HepG2 (cell line): Measurements from ENCODE around the gene UCP1. TPM values are rescaled to one million over a fixed set of nuclear protein-coding genes. Genes with fewer than 3 reads are reported as not detected.

ENCODE experiments used
- ATAC-seq: fragments of 200-7000 bp; cut with Tn5 transposase; 3 replicates; pipeline ENCODE4 v1.9.1; 2020; ENCODE audit warnings: mild to moderate bottlenecking, moderate library complexity
- BruUV-seq: library from RNA; stranded (reverse); fragments of 400-500 nt; replicated peaks from 2 replicates; lab custom pipeline; 2021; lab: Mats Ljungman, UMichigan
- CTCF ChIA-PET: fragments of 300-600 bp; formaldehyde crosslinking; extraction: SDS; loops from one replicate; lab custom pipeline; 2021; ENCODE audit warnings: low total read pairs, inconsistent platforms, low intra/inter-chr PET ratio; lab: Yijun Ruan, JAX
- POLR2A ChIA-PET: fragments of 350-600 bp; sonication (Branson Sonifier 250); formaldehyde crosslinking; loops from one replicate; lab custom pipeline; 2020; ENCODE audit warnings: antibody characterized with exemption, inconsistent platforms; lab: Yijun Ruan, JAX
- DNase-seq: peaks from one replicate; pipeline ENCODE4 v3.0.0-alpha.2; 2015; ENCODE audit warnings: low spot score
- FAIRE-seq: peaks from 3 replicates; lab custom pipeline; 2011; peaks lifted over from hg19 to GRCh38; lab: Jason Lieb, UNC
- H2AFZ ChIP-seq: one replicate; pipeline ENCODE4 v1.6.1; 2011; ENCODE audit warnings: low read length, inconsistent platforms
- H3K27ac ChIP-seq: fragments of 300-600 bp; 3 replicates; pipeline ENCODE4 v1.8.0; 2011; ENCODE audit warnings: mixed run types, mild to moderate bottlenecking, mixed read lengths, low read length, inconsistent platforms; ENCODE audit not compliant: insufficient read depth; ENCODE audit errors: extremely low read length
- H3K27me3 ChIP-seq, 2 experiments: fragments of 200-600 bp in 1 of 2; 2 replicates in 1 of 2; 3 replicates in 1 of 2; pipeline versions ENCODE4 v1.6.0 to v1.8.0; 2011; ENCODE audit warnings: low read length in 2 of 2, mild to moderate bottlenecking in 2 of 2, moderate library complexity in 2 of 2, inconsistent platforms in 1 of 2; ENCODE audit not compliant: insufficient read depth in 2 of 2, control insufficient read depth in 1 of 2
- H3K36me3 ChIP-seq, 2 experiments: fragments of 200-600 bp in 1 of 2; replicated peaks in 1 of 2; 2 replicates in 1 of 2; 3 replicates in 1 of 2; pipeline versions ENCODE4 v1.5.1 to v1.8.0; 2011; ENCODE audit warnings: low read length in 2 of 2, inconsistent platforms in 1 of 2; ENCODE audit not compliant: insufficient read depth in 2 of 2, control insufficient read depth in 1 of 2
- H3K4me1 ChIP-seq: 2 replicates; pipeline ENCODE4 v1.5.1; 2012; ENCODE audit warnings: low read length, inconsistent platforms; ENCODE audit not compliant: insufficient read depth
- H3K4me2 ChIP-seq: 2 replicates; pipeline ENCODE4 v1.6.0; 2011; ENCODE audit warnings: low read depth, low read length, inconsistent platforms
- H3K4me3 ChIP-seq, 3 experiments: fragments of 200-600 bp in 1 of 3; sonication (generic), shearing (Covaris generic) in 1 of 3; replicated peaks in 1 of 3; 2 replicates each; pipeline ENCODE4 v1.5.1; 2011 to 2016; ENCODE audit warnings: low read length in 3 of 3, inconsistent platforms in 2 of 3, low read depth in 2 of 3, mild to moderate bottlenecking in 2 of 3, control low read depth in 1 of 3, mixed read lengths in 1 of 3; ENCODE audit not compliant: insufficient read depth in 1 of 3
- H3K79me2 ChIP-seq: one replicate; pipeline ENCODE4 v1.6.1; 2011; ENCODE audit warnings: low read length, inconsistent platforms; ENCODE audit not compliant: insufficient read depth
- H3K9ac ChIP-seq: 2 replicates; pipeline ENCODE4 v1.6.0; 2011; ENCODE audit warnings: mild to moderate bottlenecking, low read depth, low read length, inconsistent platforms; ENCODE audit not compliant: insufficient read depth
- H3K9me3 ChIP-seq: 2 replicates; pipeline ENCODE4 v1.5.1; 2012; ENCODE audit warnings: mild to moderate bottlenecking, low read length
- H4K20me1 ChIP-seq: 2 replicates; pipeline ENCODE4 v1.6.0; 2011; ENCODE audit warnings: inconsistent platforms, mild to moderate bottlenecking, low read length, moderate library complexity; ENCODE audit not compliant: insufficient read depth
- BRCA1 ChIP-seq: sonication (generic); formaldehyde crosslinking; IDR thresholded peaks from 2 replicates; pipeline ENCODE4 v1.4.0; 2020; ENCODE audit warnings: missing genetic modification reagents
- FUBP1 ChIP-seq: sonication (generic); formaldehyde crosslinking; IDR thresholded peaks from 2 replicates; pipeline ENCODE4 v1.5.1; 2020; ENCODE audit warnings: missing genetic modification reagents, mild to moderate bottlenecking, borderline replicate concordance
- HNRNPH1 ChIP-seq: fragments of 200-400 bp; formaldehyde crosslinking; optimal IDR thresholded peaks from 2 replicates; pipeline ENCODE3; 2017; ENCODE audit warnings: mild to moderate bottlenecking, low read depth, low read length
- KLF15 ChIP-seq: sonication (generic); formaldehyde crosslinking; IDR thresholded peaks from 2 replicates; pipeline ENCODE4 v1.8.1; 2023; ENCODE audit warnings: borderline replicate concordance, mild to moderate bottlenecking, inconsistent platforms, missing genetic modification reagents, mixed read lengths
- MZF1 ChIP-seq: sonication (generic); formaldehyde crosslinking; IDR thresholded peaks from 2 replicates; pipeline ENCODE4 v1.8.1; 2023; ENCODE audit warnings: mild to moderate bottlenecking, missing genetic modification reagents, borderline replicate concordance
- PITX1 ChIP-seq: sonication (generic); formaldehyde crosslinking; IDR thresholded peaks from 2 replicates; pipeline ENCODE4 v1.5.1; 2020; ENCODE audit warnings: mild to moderate bottlenecking, missing genetic modification reagents
- RAD51 ChIP-seq: fragments of 450-650 bp; IDR thresholded peaks from 2 replicates; pipeline ENCODE4 v1.6.1; 2016; ENCODE audit warnings: borderline replicate concordance
- SATB2 ChIP-seq: sonication (generic); formaldehyde crosslinking; IDR thresholded peaks from 2 replicates; pipeline ENCODE4 v1.5.0; 2020; ENCODE audit warnings: missing genetic modification reagents
- TCF7 ChIP-seq: sonication (generic); IDR thresholded peaks from 2 replicates; pipeline ENCODE4 v1.6.1; 2016; ENCODE audit warnings: antibody characterized with exemption, low read depth
- ZFY ChIP-seq: sonication (generic); formaldehyde crosslinking; IDR thresholded peaks from 2 replicates; pipeline ENCODE4 v1.4.0; 2020; ENCODE audit warnings: missing genetic modification reagents
- ZNF431 ChIP-seq: sonication (generic); formaldehyde crosslinking; IDR thresholded peaks from 2 replicates; pipeline ENCODE4 v1.9.0; 2022; ENCODE audit warnings: missing genetic modification reagents, low read depth, mild to moderate bottlenecking, borderline replicate concordance
- WGBS: methylation state at CpG from one replicate; pipeline ENCODE4 v1.1.6; 2017; ENCODE audit warnings: low lambda C conversion rate; 5-methylcytosine and 5-hydroxymethylcytosine counted together
- in situ Hi-C: cut with HindIII; loops from 2 replicates; pipeline ENCODE4 v1.10.0; 2017; ENCODE audit warnings: low pct_unique_long_range_greater_than_20kb; ENCODE audit not compliant: extremely low pct_ligation_motif_present
- intact Hi-C: fragments of 100-400 bp; cut with micrococcal nuclease; formaldehyde crosslinking; loops from one replicate; pipeline ENCODE4 v1.10.0; 2022; ENCODE audit not compliant: unreplicated experiment
- polyA plus RNA-seq, 8 experiments: library from polyadenylated mRNA; depleted of rRNA in 3 of 8; stranded (reverse) in 7 of 8; unstranded in 1 of 8; fragments of >200 nt; fragmentation: Illumina TruSeq in 4 of 8; extraction: Trizol in 4 of 8; gene quantifications; 2 replicates each; pipeline versions ENCODE4 v1.2.1 to v1.2.3, GENCODE V29; 2011 to 2016; ENCODE audit warnings: low read depth in 4 of 8, missing spikeins in 1 of 8, mixed read lengths in 1 of 8; ENCODE audit not compliant: insufficient read depth in 1 of 8
- total RNA-seq, 5 experiments: library from RNA; depleted of rRNA; stranded (reverse); fragments of >200 nt; fragmentation: Illumina TruSeq; extraction: Trizol; gene quantifications; 2 replicates each; pipeline ENCODE4 v1.2.3, GENCODE V29; 2016; ENCODE audit warnings: low read depth in 1 of 5
- TF ChIP-seq, protein P1 (sequence below): sonication (generic); formaldehyde crosslinking; IDR thresholded peaks from 2 replicates; pipeline ENCODE4 v1.4.0; 2020; ENCODE audit warnings: mild to moderate bottlenecking, missing genetic modification reagents
- TF ChIP-seq, protein P2 (sequence below): sonication (generic); formaldehyde crosslinking; conservative IDR thresholded peaks from 2 replicates; pipeline ENCODE4 v1.5.0; 2020; ENCODE audit warnings: missing genetic modification reagents

The UCP1 gene
- total and polyA plus RNA-seq, 2 of the 13 experiments (the other 11 are each of a cell fraction or from before 2014, with no cell fraction given), result 0.11 TPM

DNA sequence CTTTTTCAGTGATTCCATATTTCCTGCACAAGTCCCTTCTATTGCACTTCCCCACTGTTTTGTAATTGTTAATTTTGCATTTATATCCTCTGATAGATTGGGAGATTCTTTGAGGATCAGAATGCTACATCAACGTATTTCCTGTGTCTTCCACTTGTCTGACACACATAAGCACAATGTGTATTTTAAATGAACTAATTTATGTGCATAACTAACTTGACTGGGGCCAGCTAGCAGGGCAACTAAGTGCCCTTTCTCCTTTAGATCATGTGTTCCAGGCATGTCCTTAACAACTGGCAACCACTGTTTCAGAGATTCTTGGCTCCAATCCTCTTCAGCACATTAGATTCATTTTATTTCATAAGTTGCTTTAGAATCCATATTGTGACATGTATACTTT lies 15.7 kb upstream of the UCP1 start (continued):
- TF ChIP-seq TCF7, result no peak
- TF ChIP-seq PITX1 (CRISPR knock-in tag), result no peak
- TF ChIP-seq, protein P1, sequence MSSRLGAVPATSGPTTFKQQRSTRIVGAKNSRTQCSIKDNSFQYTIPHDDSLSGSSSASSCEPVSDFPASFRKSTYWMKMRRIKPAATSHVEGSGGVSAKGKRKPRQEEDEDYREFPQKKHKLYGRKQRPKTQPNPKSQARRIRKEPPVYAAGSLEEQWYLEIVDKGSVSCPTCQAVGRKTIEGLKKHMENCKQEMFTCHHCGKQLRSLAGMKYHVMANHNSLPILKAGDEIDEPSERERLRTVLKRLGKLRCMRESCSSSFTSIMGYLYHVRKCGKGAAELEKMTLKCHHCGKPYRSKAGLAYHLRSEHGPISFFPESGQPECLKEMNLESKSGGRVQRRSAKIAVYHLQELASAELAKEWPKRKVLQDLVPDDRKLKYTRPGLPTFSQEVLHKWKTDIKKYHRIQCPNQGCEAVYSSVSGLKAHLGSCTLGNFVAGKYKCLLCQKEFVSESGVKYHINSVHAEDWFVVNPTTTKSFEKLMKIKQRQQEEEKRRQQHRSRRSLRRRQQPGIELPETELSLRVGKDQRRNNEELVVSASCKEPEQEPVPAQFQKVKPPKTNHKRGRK (CRISPR knock-in tag), result no peak
- no peak for TF ChIP-seq KLF15 (CRISPR knock-in tag)
- TF ChIP-seq, all 625 proteins: peak for 0

DNA sequence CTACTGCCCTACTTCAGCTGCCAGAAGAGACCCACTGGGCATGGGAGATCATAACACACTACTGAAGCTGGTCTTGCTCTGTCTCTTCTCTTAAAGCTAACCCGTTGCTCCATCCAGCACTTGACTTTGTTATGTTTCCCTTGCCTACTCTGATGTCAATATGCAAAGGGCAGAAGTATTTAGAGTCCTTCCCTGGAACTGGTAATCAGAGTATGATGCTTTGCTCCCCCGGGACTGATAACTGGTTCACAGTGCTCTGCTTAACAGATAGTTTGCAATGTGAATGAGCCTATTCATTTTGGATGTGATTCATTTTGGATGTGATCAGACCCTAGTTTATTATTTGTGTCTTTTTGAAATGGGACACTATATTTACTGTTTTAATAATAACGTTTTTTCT lies 12.3 kb upstream of the UCP1 start:
- Histone ChIP-seq H3K9ac (no peak overlapping the region), H3K79me2 (no peaks in the 10 kb centered on the region), H2AFZ (no peak overlapping the region), H4K20me1 (no peaks in the 10 kb centered on the region), H3K27me3 (peaks cover 0 to 35% of the 10 kb centered on the region in 2 experiments; a peak in 2 of 5 replicates), H3K4me1 (no peaks in the 10 kb centered on the region), H3K27ac (no peak overlapping the region), H3K36me3 (no peaks in the 10 kb centered on the region), H3K4me3 (no peak overlapping the region), H3K4me2 (no peak overlapping the region), H3K9me3 (no peaks in the 10 kb centered on the region)
- POLR2A ChIA-PET, result no interaction called here
- in situ Hi-C loops (no loop called here), intact Hi-C loops (no loop called here)
- FAIRE-seq, result no peak
- no TSS peak for BruUV-seq
- CTCF ChIA-PET, result no interaction called here
- no peak for TF ChIP-seq SATB2 (CRISPR knock-in tag)
- TF ChIP-seq ZFY (CRISPR knock-in tag), result no peak
- TF ChIP-seq BRCA1, result no peak
- TF ChIP-seq MZF1 (CRISPR knock-in tag), result no peak
- no peak for TF ChIP-seq FUBP1 (CRISPR knock-in tag)
- TF ChIP-seq ZNF431, result no peak
- TF ChIP-seq, protein P2, sequence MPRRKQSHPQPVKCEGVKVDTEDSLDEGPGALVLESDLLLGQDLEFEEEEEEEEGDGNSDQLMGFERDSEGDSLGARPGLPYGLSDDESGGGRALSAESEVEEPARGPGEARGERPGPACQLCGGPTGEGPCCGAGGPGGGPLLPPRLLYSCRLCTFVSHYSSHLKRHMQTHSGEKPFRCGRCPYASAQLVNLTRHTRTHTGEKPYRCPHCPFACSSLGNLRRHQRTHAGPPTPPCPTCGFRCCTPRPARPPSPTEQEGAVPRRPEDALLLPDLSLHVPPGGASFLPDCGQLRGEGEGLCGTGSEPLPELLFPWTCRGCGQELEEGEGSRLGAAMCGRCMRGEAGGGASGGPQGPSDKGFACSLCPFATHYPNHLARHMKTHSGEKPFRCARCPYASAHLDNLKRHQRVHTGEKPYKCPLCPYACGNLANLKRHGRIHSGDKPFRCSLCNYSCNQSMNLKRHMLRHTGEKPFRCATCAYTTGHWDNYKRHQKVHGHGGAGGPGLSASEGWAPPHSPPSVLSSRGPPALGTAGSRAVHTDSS (CRISPR knock-in tag), result no peak
- no peak for TF ChIP-seq HNRNPH1
- TF ChIP-seq RAD51, result no peak
- 0% methylated on average over 3 of the region's 3 CpGs for WGBS
- no peak for ATAC-seq
- no peak for DNase-seq
